GM23338 (cell line): Measurements from ENCODE around the gene SFTPD. TPM values are rescaled to one million over a fixed set of nuclear protein-coding genes. Genes with fewer than 3 reads are reported as not detected.

Experiments
- ATAC-seq: fragments of 200-7000 bp; cut with Tn5 transposase; 3 replicates; pipeline ENCODE4 v1.9.1; 2020
- DNase-seq: peaks from one replicate; pipeline ENCODE4 v3.0.0-alpha.2; 2015; ENCODE audit warnings: low spot score
- H2AFZ ChIP-seq: fragments of 200-600 bp; sonication (generic); 2 replicates; pipeline ENCODE4 v1.8.0; 2016; ENCODE audit warnings: antibody characterized with exemption, mild to moderate bottlenecking, moderate library complexity
- H3F3A ChIP-seq: fragments of 200-600 bp; sonication (generic); replicated peaks from 2 replicates; pipeline ENCODE4 v1.8.0; 2017; ENCODE audit warnings: antibody characterized with exemption, mixed run types, low read depth
- H3K27ac ChIP-seq: fragments of 200-600 bp; sonication (generic); 2 replicates; pipeline ENCODE4 v1.6.1; 2016; ENCODE audit warnings: low read depth
- H3K27me3 ChIP-seq: fragments of 200-600 bp; sonication (generic); 2 replicates; pipeline ENCODE4 v1.8.0; 2016; ENCODE audit warnings: mild to moderate bottlenecking, mixed run types, moderate library complexity; ENCODE audit not compliant: insufficient read depth
- H3K36me3 ChIP-seq: fragments of 200-600 bp; sonication (generic); 2 replicates; pipeline ENCODE4 v1.8.0; 2016; ENCODE audit warnings: mild to moderate bottlenecking; ENCODE audit not compliant: insufficient read depth
- H3K4me1 ChIP-seq: fragments of 200-600 bp; sonication (generic); 2 replicates; pipeline ENCODE4 v1.8.0; 2016; ENCODE audit warnings: mild to moderate bottlenecking, moderate library complexity; ENCODE audit not compliant: insufficient read depth
- H3K4me2 ChIP-seq: fragments of 200-600 bp; sonication (generic); 2 replicates; pipeline ENCODE4 v1.7.1; 2017; ENCODE audit warnings: mixed run types
- H3K4me3 ChIP-seq: fragments of 200-600 bp; sonication (generic); 2 replicates; pipeline ENCODE4 v1.6.1; 2016; ENCODE audit warnings: mixed run types
- H3K79me2 ChIP-seq: fragments of 200-600 bp; sonication (generic); replicated peaks from 2 replicates; pipeline ENCODE4 v1.8.0; 2017; ENCODE audit warnings: mild to moderate bottlenecking; ENCODE audit not compliant: insufficient read depth
- H3K9me2 ChIP-seq: fragments of 200-600 bp; sonication (generic); 2 replicates; pipeline ENCODE4 v1.8.0; 2017; ENCODE audit not compliant: insufficient read depth
- H4K20me1 ChIP-seq: fragments of 200-600 bp; sonication (generic); replicated peaks from 2 replicates; pipeline ENCODE4 v1.8.0; 2017; ENCODE audit warnings: mild to moderate bottlenecking; ENCODE audit not compliant: insufficient read depth
- H3K27ac Mint-ChIP-seq: 2 replicates; pipeline ENCODE4 v1.8.0; 2020; ENCODE audit warnings: inconsistent platforms, mild to moderate bottlenecking, moderate library complexity, mixed read lengths
- H3K27me3 Mint-ChIP-seq: 3 replicates; pipeline ENCODE4 v1.8.0; 2022; ENCODE audit warnings: low read depth, mild to moderate bottlenecking, moderate library complexity, mixed read lengths, inconsistent platforms; ENCODE audit not compliant: insufficient read depth, poor library complexity
- H3K36me3 Mint-ChIP-seq: 3 replicates; pipeline ENCODE4 v1.8.0; 2021; ENCODE audit warnings: low read depth, mild to moderate bottlenecking, inconsistent platforms, moderate library complexity, mixed read lengths
- H3K4me1 Mint-ChIP-seq: 3 replicates; pipeline ENCODE4 v1.8.0; 2020; ENCODE audit warnings: mild to moderate bottlenecking, inconsistent platforms, mixed read lengths
- H3K4me3 Mint-ChIP-seq: 3 replicates; pipeline ENCODE4 v1.8.0; 2021; ENCODE audit warnings: moderate library complexity, mild to moderate bottlenecking, inconsistent platforms, mixed read lengths
- H3K9me3 Mint-ChIP-seq: 3 replicates; pipeline ENCODE4 v1.8.0; 2020; ENCODE audit warnings: moderate library complexity, mild to moderate bottlenecking, inconsistent platforms, mixed read lengths
- CREB1 ChIP-seq: fragments of 250-450 bp; sonication (Bioruptor Pico); IDR thresholded peaks from 2 replicates; pipeline ENCODE4 v1.5.0; 2020; ENCODE audit warnings: low read depth, mild to moderate bottlenecking, moderate library complexity
- EZH2phosphoT487 ChIP-seq: fragments of 200-600 bp; sonication (generic); IDR thresholded peaks from one replicate; pipeline ENCODE4 v1.8.1; 2018; ENCODE audit warnings: antibody characterized with exemption; ENCODE audit not compliant: unreplicated experiment
- NANOG ChIP-seq: IDR thresholded peaks from 2 replicates; pipeline ENCODE4 v1.6.1; 2016; ENCODE audit warnings: antibody characterized with exemption, borderline replicate concordance
- POLR2AphosphoS5 ChIP-seq: IDR thresholded peaks from 2 replicates; pipeline ENCODE4 v1.6.1; 2016; ENCODE audit warnings: antibody characterized with exemption, low read depth
- STAT1 ChIP-seq: IDR thresholded peaks from one replicate; pipeline ENCODE4 v1.6.1; 2016; ENCODE audit warnings: antibody characterized with exemption; ENCODE audit not compliant: unreplicated experiment
- ZNF331 ChIP-seq: fragments of 250-450 bp; sonication (Bioruptor Pico); IDR thresholded peaks from 2 replicates; pipeline ENCODE4 v1.5.0; 2020; ENCODE audit warnings: low read depth, mild to moderate bottlenecking, moderate library complexity
- polyA plus RNA-seq: library from polyadenylated mRNA; unstranded; fragments of >200 nt; fragmentation: Nextera tagmentation; extraction: Ambion mirVana; gene quantifications from 2 replicates; pipeline ENCODE4 v1.2.1, GENCODE V29; 2016
- total RNA-seq: library from RNA; depleted of rRNA; stranded (reverse); fragments of >200 nt; shearing (Covaris generic); gene quantifications from 2 replicates; pipeline ENCODE4 v1.2.3, GENCODE V29; 2014
- TF ChIP-seq, protein P1 (sequence below), 2 experiments: fragments of 200-600 bp in 1 of 2; sonication (generic) in 1 of 2; conservative IDR thresholded peaks; 2 replicates each; pipeline versions ENCODE4 v1.5.1 to v1.6.1; 2016 to 2017; ENCODE audit warnings: antibody characterized with exemption in 2 of 2, low read depth in 2 of 2, mild to moderate bottlenecking in 2 of 2, moderate library complexity in 1 of 2
- TF ChIP-seq, protein P2 (sequence below): IDR thresholded peaks from 2 replicates; pipeline ENCODE4 v1.6.1; 2016; ENCODE audit warnings: antibody characterized with exemption
- TF ChIP-seq, protein P3 (sequence below): fragments of 250-450 bp; sonication (Bioruptor Pico); IDR thresholded peaks from 2 replicates; pipeline ENCODE4 v1.5.0; 2020; ENCODE audit warnings: mild to moderate bottlenecking, moderate library complexity

The SFTPD gene
- total and polyA plus RNA-seq, 2 experiments from 2014 or later: not detected

DNA sequence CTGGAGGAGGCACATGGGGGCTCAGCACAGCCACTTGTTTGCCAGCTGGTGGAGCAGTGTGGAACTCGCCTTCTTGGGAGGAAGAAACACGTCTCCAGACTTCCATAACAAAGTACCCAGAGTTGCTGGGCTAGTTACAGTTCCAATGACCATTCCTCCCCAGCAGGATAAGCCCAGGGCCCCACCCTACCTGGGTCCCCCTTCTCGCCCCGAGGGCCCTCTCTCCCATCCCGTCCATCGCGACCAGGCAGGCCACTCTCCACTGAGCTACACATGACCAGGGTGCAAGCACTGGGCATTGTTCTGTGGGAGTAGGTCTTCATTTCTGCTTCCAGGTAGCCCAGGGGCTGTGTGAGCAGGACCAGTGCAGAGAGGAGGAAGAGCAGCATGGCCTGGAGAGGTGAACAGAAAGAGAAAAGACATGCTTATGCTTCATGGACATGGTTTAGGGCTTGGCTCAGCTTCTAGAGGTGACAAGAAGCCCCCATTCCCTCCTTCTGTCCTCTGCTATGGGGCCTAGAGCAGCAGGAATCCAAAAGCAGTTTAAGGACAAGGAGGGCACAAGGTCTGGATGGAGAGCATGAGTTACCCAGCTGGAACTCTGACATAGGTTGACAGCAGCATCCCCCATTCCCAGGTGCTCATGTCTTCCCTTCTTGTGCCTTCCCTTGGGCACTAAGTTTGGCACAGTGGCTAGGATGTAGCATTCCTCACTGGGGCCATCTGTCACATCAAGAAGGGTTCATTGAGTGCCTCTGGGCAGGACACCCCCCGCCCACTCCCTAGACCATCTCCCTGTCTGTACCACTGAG, 2.4 kb downstream of the SFTPD start:
- peaks cover 4% of the 10 kb centered on the region; the same call in 1 of the 3 replicates for H3K9me3 Mint-ChIP-seq
- Histone ChIP-seq H3F3A (no peaks in the 10 kb centered on the region), H3K4me2 (no peak overlapping the region), H3K4me3 (no peak overlapping the region), H3K79me2 (no peaks in the 10 kb centered on the region), H3K27ac (no peak overlapping the region), H4K20me1 (no peaks in the 10 kb centered on the region), H3K27me3 (no peaks in the 10 kb centered on the region), H3K36me3 (no peaks in the 10 kb centered on the region), H3K9me2 (no peaks in the 10 kb centered on the region; the same call in 1 of the 2 replicates), H3K4me1 (0 out of 2 replicates have a peak, but pooled peaks cover 3% of the 10 kb centered on the region), H2AFZ (no peak overlapping the region)
- TF ChIP-seq EZH2phosphoT487 (no peak), POLR2AphosphoS5 (no peak), CREB1 (CRISPR knock-in tag) (no peak), ZNF331 (CRISPR knock-in tag) (no peak), NANOG (no peak), STAT1 (no peak)
- TF ChIP-seq, protein P1, sequence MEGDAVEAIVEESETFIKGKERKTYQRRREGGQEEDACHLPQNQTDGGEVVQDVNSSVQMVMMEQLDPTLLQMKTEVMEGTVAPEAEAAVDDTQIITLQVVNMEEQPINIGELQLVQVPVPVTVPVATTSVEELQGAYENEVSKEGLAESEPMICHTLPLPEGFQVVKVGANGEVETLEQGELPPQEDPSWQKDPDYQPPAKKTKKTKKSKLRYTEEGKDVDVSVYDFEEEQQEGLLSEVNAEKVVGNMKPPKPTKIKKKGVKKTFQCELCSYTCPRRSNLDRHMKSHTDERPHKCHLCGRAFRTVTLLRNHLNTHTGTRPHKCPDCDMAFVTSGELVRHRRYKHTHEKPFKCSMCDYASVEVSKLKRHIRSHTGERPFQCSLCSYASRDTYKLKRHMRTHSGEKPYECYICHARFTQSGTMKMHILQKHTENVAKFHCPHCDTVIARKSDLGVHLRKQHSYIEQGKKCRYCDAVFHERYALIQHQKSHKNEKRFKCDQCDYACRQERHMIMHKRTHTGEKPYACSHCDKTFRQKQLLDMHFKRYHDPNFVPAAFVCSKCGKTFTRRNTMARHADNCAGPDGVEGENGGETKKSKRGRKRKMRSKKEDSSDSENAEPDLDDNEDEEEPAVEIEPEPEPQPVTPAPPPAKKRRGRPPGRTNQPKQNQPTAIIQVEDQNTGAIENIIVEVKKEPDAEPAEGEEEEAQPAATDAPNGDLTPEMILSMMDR (conservative IDR thresholded peaks at IDR 0.05; ENCODE audit: low read depth in 2 of 2): no peak
- TF ChIP-seq, protein P2, sequence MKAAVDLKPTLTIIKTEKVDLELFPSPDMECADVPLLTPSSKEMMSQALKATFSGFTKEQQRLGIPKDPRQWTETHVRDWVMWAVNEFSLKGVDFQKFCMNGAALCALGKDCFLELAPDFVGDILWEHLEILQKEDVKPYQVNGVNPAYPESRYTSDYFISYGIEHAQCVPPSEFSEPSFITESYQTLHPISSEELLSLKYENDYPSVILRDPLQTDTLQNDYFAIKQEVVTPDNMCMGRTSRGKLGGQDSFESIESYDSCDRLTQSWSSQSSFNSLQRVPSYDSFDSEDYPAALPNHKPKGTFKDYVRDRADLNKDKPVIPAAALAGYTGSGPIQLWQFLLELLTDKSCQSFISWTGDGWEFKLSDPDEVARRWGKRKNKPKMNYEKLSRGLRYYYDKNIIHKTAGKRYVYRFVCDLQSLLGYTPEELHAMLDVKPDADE: no peak
- H3K4me1 Mint-ChIP-seq: peaks cover 8% of the 10 kb centered on the region
- ATAC-seq: no peak
- no peak overlapping the region for H3K27ac Mint-ChIP-seq
- DNase-seq: no peak
- H3K4me3 Mint-ChIP-seq: no peak overlapping the region
- peaks cover 3% of the 10 kb centered on the region; the same call in 1 of the 3 replicates for H3K36me3 Mint-ChIP-seq
- H3K27me3 Mint-ChIP-seq: peaks cover 4% of the 10 kb centered on the region

DNA sequence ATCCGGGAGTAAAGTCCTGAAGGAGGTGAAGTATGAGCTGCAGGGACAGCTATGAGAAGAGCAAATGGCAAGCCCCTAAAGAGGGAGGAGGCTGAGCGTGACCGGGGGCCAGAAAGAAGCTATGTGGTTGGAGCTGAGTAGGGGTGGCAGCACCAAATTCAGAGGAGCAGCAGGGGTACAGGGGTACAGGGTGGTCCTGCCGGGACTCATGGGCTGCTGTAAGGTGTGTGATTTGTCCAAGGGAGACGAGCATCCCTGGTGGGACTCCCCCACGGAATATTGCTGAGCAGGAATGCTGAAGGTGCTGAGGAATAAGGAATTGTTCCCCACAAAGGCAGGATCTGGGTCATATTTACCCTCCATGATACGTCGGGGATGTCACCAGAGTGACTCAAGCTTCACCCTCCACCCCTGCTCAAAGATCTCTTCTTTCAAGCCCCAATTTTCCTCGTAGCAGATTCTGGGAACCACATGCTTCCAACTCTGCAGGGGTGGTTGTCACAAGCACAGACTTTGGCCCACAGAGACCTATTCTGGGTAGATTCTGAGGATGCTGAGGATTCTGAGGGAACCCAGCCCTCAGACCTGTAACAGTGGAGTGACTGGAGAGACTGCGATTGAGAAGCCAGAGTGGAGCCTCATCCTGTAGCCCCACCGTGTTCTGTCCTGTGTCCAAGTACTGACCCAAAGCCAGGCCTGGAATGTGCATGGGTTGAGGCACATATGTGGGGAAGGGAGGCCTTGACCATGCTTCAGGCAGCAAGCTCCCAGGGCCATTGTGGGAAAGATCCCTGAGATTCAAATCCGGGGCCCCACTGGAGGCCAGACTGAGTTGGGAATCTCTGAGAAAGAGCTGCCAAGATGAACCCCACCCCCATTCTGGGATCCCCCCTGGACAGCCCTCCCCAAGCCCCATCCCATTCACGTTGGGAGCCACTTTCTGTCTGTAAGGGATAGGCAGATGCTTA, 4.2 kb downstream of the SFTPD start:
- no peak overlapping the region for H3K27ac ChIP-seq
- no peak for ATAC-seq
- no peak for DNase-seq
- TF ChIP-seq POLR2AphosphoS5: no peak
- TF ChIP-seq, protein P3, sequence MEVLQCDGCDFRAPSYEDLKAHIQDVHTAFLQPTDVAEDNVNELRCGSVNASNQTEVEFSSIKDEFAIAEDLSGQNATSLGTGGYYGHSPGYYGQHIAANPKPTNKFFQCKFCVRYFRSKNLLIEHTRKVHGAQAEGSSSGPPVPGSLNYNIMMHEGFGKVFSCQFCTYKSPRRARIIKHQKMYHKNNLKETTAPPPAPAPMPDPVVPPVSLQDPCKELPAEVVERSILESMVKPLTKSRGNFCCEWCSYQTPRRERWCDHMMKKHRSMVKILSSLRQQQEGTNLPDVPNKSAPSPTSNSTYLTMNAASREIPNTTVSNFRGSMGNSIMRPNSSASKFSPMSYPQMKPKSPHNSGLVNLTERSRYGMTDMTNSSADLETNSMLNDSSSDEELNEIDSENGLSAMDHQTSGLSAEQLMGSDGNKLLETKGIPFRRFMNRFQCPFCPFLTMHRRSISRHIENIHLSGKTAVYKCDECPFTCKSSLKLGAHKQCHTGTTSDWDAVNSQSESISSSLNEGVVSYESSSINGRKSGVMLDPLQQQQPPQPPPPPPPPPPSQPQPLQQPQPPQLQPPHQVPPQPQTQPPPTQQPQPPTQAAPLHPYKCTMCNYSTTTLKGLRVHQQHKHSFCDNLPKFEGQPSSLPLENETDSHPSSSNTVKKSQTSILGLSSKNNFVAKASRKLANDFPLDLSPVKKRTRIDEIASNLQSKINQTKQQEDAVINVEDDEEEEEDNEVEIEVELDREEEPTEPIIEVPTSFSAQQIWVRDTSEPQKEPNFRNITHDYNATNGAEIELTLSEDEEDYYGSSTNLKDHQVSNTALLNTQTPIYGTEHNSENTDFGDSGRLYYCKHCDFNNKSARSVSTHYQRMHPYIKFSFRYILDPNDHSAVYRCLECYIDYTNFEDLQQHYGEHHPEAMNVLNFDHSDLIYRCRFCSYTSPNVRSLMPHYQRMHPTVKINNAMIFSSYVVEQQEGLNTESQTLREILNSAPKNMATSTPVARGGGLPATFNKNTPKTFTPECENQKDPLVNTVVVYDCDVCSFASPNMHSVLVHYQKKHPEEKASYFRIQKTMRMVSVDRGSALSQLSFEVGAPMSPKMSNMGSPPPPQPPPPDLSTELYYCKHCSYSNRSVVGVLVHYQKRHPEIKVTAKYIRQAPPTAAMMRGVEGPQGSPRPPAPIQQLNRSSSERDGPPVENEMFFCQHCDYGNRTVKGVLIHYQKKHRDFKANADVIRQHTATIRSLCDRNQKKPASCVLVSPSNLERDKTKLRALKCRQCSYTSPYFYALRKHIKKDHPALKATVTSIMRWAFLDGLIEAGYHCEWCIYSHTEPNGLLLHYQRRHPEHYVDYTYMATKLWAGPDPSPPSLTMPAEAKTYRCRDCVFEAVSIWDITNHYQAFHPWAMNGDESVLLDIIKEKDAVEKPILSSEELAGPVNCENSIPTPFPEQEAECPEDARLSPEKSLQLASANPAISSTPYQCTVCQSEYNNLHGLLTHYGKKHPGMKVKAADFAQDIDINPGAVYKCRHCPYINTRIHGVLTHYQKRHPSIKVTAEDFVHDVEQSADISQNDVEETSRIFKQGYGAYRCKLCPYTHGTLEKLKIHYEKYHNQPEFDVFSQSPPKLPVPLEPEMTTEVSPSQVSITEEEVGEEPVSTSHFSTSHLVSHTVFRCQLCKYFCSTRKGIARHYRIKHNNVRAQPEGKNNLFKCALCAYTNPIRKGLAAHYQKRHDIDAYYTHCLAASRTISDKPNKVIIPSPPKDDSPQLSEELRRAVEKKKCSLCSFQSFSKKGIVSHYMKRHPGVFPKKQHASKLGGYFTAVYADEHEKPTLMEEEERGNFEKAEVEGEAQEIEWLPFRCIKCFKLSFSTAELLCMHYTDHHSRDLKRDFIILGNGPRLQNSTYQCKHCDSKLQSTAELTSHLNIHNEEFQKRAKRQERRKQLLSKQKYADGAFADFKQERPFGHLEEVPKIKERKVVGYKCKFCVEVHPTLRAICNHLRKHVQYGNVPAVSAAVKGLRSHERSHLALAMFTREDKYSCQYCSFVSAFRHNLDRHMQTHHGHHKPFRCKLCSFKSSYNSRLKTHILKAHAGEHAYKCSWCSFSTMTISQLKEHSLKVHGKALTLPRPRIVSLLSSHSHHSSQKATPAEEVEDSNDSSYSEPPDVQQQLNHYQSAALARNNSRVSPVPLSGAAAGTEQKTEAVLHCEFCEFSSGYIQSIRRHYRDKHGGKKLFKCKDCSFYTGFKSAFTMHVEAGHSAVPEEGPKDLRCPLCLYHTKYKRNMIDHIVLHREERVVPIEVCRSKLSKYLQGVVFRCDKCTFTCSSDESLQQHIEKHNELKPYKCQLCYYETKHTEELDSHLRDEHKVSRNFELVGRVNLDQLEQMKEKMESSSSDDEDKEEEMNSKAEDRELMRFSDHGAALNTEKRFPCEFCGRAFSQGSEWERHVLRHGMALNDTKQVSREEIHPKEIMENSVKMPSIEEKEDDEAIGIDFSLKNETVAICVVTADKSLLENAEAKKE (CRISPR knock-in tag): no peak

More for the DNA sequence above, 4.2 kb downstream of the SFTPD start:
- no peak overlapping the region for H3K4me3 Mint-ChIP-seq
- Histone ChIP-seq H3K4me1 (no peaks in the 10 kb centered on the region), H3F3A (no peaks in the 10 kb centered on the region), H3K4me2 (no peak overlapping the region), H3K79me2 (no peaks in the 10 kb centered on the region), H3K36me3 (no peaks in the 10 kb centered on the region), H2AFZ (no peak overlapping the region), H3K9me2 (no peaks in the 10 kb centered on the region; the same call in 1 of the 2 replicates), H3K27me3 (no peaks in the 10 kb centered on the region), H4K20me1 (no peaks in the 10 kb centered on the region), H3K4me3 (no peak overlapping the region)
- no peaks in the 10 kb centered on the region for H3K36me3 Mint-ChIP-seq
- no peaks in the 10 kb centered on the region for H3K9me3 Mint-ChIP-seq
- H3K27me3 Mint-ChIP-seq: peaks cover 6% of the 10 kb centered on the region
- H3K27ac Mint-ChIP-seq: no peak overlapping the region
- H3K4me1 Mint-ChIP-seq: peaks cover 2% of the 10 kb centered on the region
